CD14-positive monocyte (primary cell): ENCODE results near the gene TMX1. TPM values are rescaled to one million over a fixed set of nuclear protein-coding genes. Genes with fewer than 3 reads are reported as not detected.

Experiments used
- DNase-seq, 3 donors: peaks; one replicate each; pipeline ENCODE4 v3.0.0-alpha.2; 2011 to 2022
- H2AFZ ChIP-seq: 2 replicates; pipeline ENCODE4 v1.6.0; 2012; ENCODE audit warnings: mild to moderate bottlenecking, low read depth, low read length, inconsistent platforms; ENCODE audit not compliant: insufficient read depth, poor library complexity, severe bottlenecking
- H3K27ac ChIP-seq, 2 donors: 1 replicate in 1 of 2; 2 replicates in 1 of 2; pipeline ENCODE4 v1.5.1; 2012 to 2013; ENCODE audit warnings: low read length in 2 of 2, control low read depth in 1 of 2, inconsistent platforms in 1 of 2, low read depth in 1 of 2, mild to moderate bottlenecking in 1 of 2
- H3K27me3 ChIP-seq, 2 donors: one replicate each; pipeline versions ENCODE4 v1.6.0 to v1.6.1; 2011 to 2013; ENCODE audit warnings: low read length in 2 of 2; ENCODE audit not compliant: control insufficient read depth in 2 of 2, insufficient read depth in 2 of 2
- H3K36me3 ChIP-seq, 2 donors: replicated peaks in 1 of 2; 1 replicate in 1 of 2; 2 replicates in 1 of 2; pipeline versions ENCODE4 v1.5.1 to v1.6.1; 2012 to 2013; ENCODE audit warnings: low read length in 2 of 2, control low read depth in 1 of 2, inconsistent platforms in 1 of 2, mild to moderate bottlenecking in 1 of 2; ENCODE audit not compliant: insufficient read depth in 2 of 2, control insufficient read depth in 1 of 2
- H3K4me1 ChIP-seq, 2 donors: 1 replicate in 1 of 2; 2 replicates in 1 of 2; pipeline versions ENCODE4 v1.5.1 to v1.6.1; 2012 to 2013; ENCODE audit warnings: low read length in 2 of 2, control low read depth in 1 of 2, inconsistent platforms in 1 of 2, mild to moderate bottlenecking in 1 of 2, moderate library complexity in 1 of 2; ENCODE audit not compliant: insufficient read depth in 2 of 2, control insufficient read depth in 1 of 2
- H3K4me2 ChIP-seq: replicated peaks from 2 replicates; pipeline ENCODE3; 2012; ENCODE audit warnings: low read length, moderate library complexity, mild to moderate bottlenecking; ENCODE audit not compliant: poor library complexity, severe bottlenecking; ENCODE audit errors: extremely low read depth
- H3K4me3 ChIP-seq, 3 experiments: fragments of 200-600 bp in 1 of 3; sonication (generic) in 1 of 3; replicated peaks in 1 of 3; 1 replicate in 2 of 3; 2 replicates in 1 of 3; pipeline ENCODE4 v1.5.1; 2011 to 2013; ENCODE audit warnings: low read length in 3 of 3, mild to moderate bottlenecking in 3 of 3, control low read depth in 2 of 3, low read depth in 2 of 3, inconsistent platforms in 1 of 3, moderate library complexity in 1 of 3
- H3K79me2 ChIP-seq: 2 replicates; pipeline ENCODE4 v1.6.0; 2012; ENCODE audit warnings: mild to moderate bottlenecking, control low read depth, inconsistent platforms, low read length, moderate library complexity; ENCODE audit not compliant: insufficient read depth
- H3K9ac ChIP-seq: 2 replicates; pipeline ENCODE4 v1.6.0; 2017; ENCODE audit warnings: low read length, mild to moderate bottlenecking; ENCODE audit not compliant: insufficient read depth, poor library complexity, severe bottlenecking
- H3K9me3 ChIP-seq, 2 donors: replicated peaks in 1 of 2; 1 replicate in 1 of 2; 2 replicates in 1 of 2; pipeline versions ENCODE4 v1.5.1 to v1.6.1; 2012 to 2013; ENCODE audit warnings: low read length in 2 of 2, control low read depth in 1 of 2; ENCODE audit not compliant: control insufficient read depth in 1 of 2, insufficient read depth in 1 of 2
- H4K20me1 ChIP-seq: 2 replicates; pipeline ENCODE4 v1.6.0; 2012; ENCODE audit warnings: mild to moderate bottlenecking, low read length, control low read depth, moderate library complexity; ENCODE audit not compliant: insufficient read depth
- H3K27ac Mint-ChIP-seq, 7 donors: one replicate each; pipeline ENCODE4 v1.8.0; 2020; ENCODE audit warnings: mild to moderate bottlenecking in 7 of 7, mixed read lengths in 7 of 7, moderate library complexity in 6 of 7, inconsistent platforms in 2 of 7
- H3K27me3 Mint-ChIP-seq, 3 donors: one replicate each; pipeline ENCODE4 v1.8.0; 2021 to 2022; ENCODE audit warnings: low read depth in 3 of 3, mild to moderate bottlenecking in 3 of 3, mixed read lengths in 3 of 3, moderate library complexity in 3 of 3, inconsistent platforms in 1 of 3
- H3K36me3 Mint-ChIP-seq, 2 donors: one replicate each; pipeline ENCODE4 v1.8.0; 2020; ENCODE audit warnings: mixed read lengths in 2 of 2, inconsistent platforms in 1 of 2, mild to moderate bottlenecking in 1 of 2
- H3K4me1 Mint-ChIP-seq: one replicate; pipeline ENCODE4 v1.8.0; 2020; ENCODE audit warnings: mild to moderate bottlenecking, mixed read lengths
- H3K4me3 Mint-ChIP-seq, 2 donors: one replicate each; pipeline ENCODE4 v1.8.0; 2020; ENCODE audit warnings: mild to moderate bottlenecking in 2 of 2, mixed read lengths in 2 of 2, moderate library complexity in 1 of 2
- H3K9me3 Mint-ChIP-seq, 7 donors: one replicate each; pipeline ENCODE4 v1.8.0; 2020 to 2022; ENCODE audit warnings: mixed read lengths in 7 of 7, mild to moderate bottlenecking in 6 of 7, moderate library complexity in 6 of 7, inconsistent platforms in 2 of 7
- WGBS: methylation state at CpG from one replicate; pipeline ENCODE4 v1.1.5; 2013; ENCODE audit warnings: missing lambda C conversion rate; ENCODE audit not compliant: insufficient coverage; 5-methylcytosine and 5-hydroxymethylcytosine counted together
- intact Hi-C, 2 donors: fragments of 100-400 bp; cut with micrococcal nuclease; formaldehyde crosslinking; loops; one replicate each; pipeline versions ENCODE4 v1.15.0 to v1.15.1; 2023
- polyA plus RNA-seq, 3 donors: library from polyadenylated mRNA; depleted of rRNA in 1 of 3; unstranded in 2 of 3; stranded (reverse) in 1 of 3; fragments of 300-500 nt in 2 of 3; fragments of >200 nt in 1 of 3; fragmentation: Illumina TruSeq in 2 of 3; gene quantifications; 1 replicate in 2 of 3; 2 replicates in 1 of 3; pipeline ENCODE4 v1.2.3, GENCODE V29; 2012 to 2021
- TF ChIP-seq, protein P1 (sequence below): fragments of 200-600 bp; IDR thresholded peaks from one replicate; pipeline ENCODE4 v1.8.0; 2022; ENCODE audit warnings: antibody characterized with exemption, mild to moderate bottlenecking

Gene TMX1
- polyA plus RNA-seq, 3 donors = 9.7 to 76.8 (median 62.6) TPM

DNA sequence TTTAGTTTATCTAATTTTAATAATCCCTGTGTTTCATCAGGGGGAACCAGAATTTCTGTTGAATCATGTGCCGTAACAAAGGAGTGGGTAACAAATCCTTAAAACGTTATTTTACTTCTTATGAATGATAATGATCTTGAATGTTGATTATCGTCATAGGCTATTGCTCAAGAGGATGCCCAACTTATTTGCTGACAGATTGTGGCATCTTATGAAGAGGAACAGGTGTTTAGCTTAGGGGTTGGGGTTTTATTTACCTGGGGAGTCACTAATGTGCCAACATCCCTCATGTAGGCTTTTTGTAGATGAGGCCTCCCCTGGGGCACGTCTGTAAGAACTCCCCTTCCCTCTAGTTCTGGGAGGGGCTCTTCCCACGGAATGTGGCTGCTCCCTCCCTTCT lies 32.4 kb upstream of the TMX1 start:
- no peak overlapping the region for H3K9ac ChIP-seq
- H3K4me3 ChIP-seq = no peak overlapping the region
- H3K27me3 Mint-ChIP-seq = peaks cover 0 to 2% (median 0%) of the 10 kb centered on the region in 3 donors
- no peak overlapping the region for H2AFZ ChIP-seq
- no peaks in the 10 kb centered on the region for H3K36me3 Mint-ChIP-seq
- WGBS = 100% methylated on average over 1 of the region's 5 CpGs
- H3K4me1 ChIP-seq = no peaks in the 10 kb centered on the region
- no peaks in the 10 kb centered on the region for H3K79me2 ChIP-seq
- H4K20me1 ChIP-seq = no peaks in the 10 kb centered on the region
- H3K4me2 ChIP-seq = no peak overlapping the region
- DNase-seq = no peak
- TF ChIP-seq, protein P1, sequence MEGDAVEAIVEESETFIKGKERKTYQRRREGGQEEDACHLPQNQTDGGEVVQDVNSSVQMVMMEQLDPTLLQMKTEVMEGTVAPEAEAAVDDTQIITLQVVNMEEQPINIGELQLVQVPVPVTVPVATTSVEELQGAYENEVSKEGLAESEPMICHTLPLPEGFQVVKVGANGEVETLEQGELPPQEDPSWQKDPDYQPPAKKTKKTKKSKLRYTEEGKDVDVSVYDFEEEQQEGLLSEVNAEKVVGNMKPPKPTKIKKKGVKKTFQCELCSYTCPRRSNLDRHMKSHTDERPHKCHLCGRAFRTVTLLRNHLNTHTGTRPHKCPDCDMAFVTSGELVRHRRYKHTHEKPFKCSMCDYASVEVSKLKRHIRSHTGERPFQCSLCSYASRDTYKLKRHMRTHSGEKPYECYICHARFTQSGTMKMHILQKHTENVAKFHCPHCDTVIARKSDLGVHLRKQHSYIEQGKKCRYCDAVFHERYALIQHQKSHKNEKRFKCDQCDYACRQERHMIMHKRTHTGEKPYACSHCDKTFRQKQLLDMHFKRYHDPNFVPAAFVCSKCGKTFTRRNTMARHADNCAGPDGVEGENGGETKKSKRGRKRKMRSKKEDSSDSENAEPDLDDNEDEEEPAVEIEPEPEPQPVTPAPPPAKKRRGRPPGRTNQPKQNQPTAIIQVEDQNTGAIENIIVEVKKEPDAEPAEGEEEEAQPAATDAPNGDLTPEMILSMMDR = no peak
- no peaks in the 10 kb centered on the region for H3K9me3 ChIP-seq
- H3K36me3 ChIP-seq = no peaks in the 10 kb centered on the region
- H3K4me1 Mint-ChIP-seq = no peaks in the 10 kb centered on the region
- no peak overlapping the region for H3K4me3 Mint-ChIP-seq
- H3K9me3 Mint-ChIP-seq = no peaks in the 10 kb centered on the region
- H3K27ac Mint-ChIP-seq = no peak overlapping the region
- H3K27ac ChIP-seq = no peak overlapping the region
- intact Hi-C loops = no loop called here
- no peaks in the 10 kb centered on the region for H3K27me3 ChIP-seq

DNA sequence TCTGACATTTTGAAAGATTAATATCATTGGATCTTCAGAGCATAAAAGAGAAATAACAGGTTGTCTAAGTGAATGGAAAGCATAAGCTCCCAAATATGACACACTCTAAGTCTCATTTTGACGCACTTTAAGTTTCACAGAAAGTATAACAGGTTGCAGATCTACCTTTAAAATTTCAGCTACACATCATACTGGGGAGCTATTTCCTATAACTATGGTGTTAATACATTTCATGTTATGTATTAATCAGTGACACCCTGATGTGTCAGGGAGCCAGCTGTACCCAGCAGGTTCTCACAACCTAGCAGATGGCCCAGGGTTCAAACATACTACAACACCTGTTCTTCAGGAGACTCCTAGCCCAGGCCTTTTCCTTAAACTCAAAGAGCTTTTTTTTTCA lies 31.1 kb upstream of the TMX1 start:
- Histone ChIP-seq H2AFZ (no peak overlapping the region), H4K20me1 (no peaks in the 10 kb centered on the region), H3K36me3 (no peaks in the 10 kb centered on the region), H3K27ac (no peak overlapping the region), H3K79me2 (no peaks in the 10 kb centered on the region), H3K4me3 (no peak overlapping the region), H3K4me1 (no peaks in the 10 kb centered on the region), H3K9ac (no peak overlapping the region), H3K9me3 (no peaks in the 10 kb centered on the region), H3K4me2 (no peak overlapping the region), H3K27me3 (no peaks in the 10 kb centered on the region)
- intact Hi-C loops = no loop called here
- no peaks in the 10 kb centered on the region for H3K9me3 Mint-ChIP-seq
- H3K27me3 Mint-ChIP-seq = no peaks in the 10 kb centered on the region
- TF ChIP-seq, protein P1 = no peak
- no peaks in the 10 kb centered on the region for H3K4me1 Mint-ChIP-seq
- no CpG with 5 or more reads among the region's 1 CpG for WGBS
- no peak overlapping the region for H3K27ac Mint-ChIP-seq
- no peaks in the 10 kb centered on the region for H3K36me3 Mint-ChIP-seq
- no peak overlapping the region for H3K4me3 Mint-ChIP-seq
- no peak for DNase-seq
